HG03139 (cell line): Measurements from ENCODE around the gene AFAP1.

Experiments
- ATAC-seq: cut with Tn5 transposase; IDR thresholded peaks from one replicate; pipeline ENCODE4 v1.9.1; 2021; ENCODE audit not compliant: unreplicated experiment

Gene AFAP1

GRCh38 chr4:7792616-7793015, 147.0 kb downstream of the AFAP1 start:
- ATAC-seq, result no peak

GRCh38 chr4:7790999-7791398, 148.7 kb downstream of the AFAP1 start:
- ATAC-seq, result no peak

GRCh38 chr4:7790023-7790422, 149.6 kb downstream of the AFAP1 start:
- no peak for ATAC-seq

- no peak for ATAC-seq
Observed at GRCh38 chr4:7788694-7789425, 150.8 kb downstream of the AFAP1 start.

GRCh38 chr4:7788193-7788592, 151.5 kb downstream of the AFAP1 start:
- ATAC-seq, result no peak

GRCh38 chr4:7787681-7788141, 151.9 kb downstream of the AFAP1 start:
- no peak for ATAC-seq

- ATAC-seq, result no peak
Observed at GRCh38 chr4:7787067-7787466, 152.6 kb downstream of the AFAP1 start.

GRCh38 chr4:7786517-7786916, 153.1 kb downstream of the AFAP1 start:
- no peak for ATAC-seq

- no peak for ATAC-seq
Observed at GRCh38 chr4:7786040-7786439, 153.6 kb downstream of the AFAP1 start.

GRCh38 chr4:7785017-7785416, 154.6 kb downstream of the AFAP1 start:
- ATAC-seq, result no peak

- ATAC-seq, result no peak
Observed at GRCh38 chr4:7784131-7784870, 155.4 kb downstream of the AFAP1 start.

GRCh38 chr4:7783541-7783940, 156.1 kb downstream of the AFAP1 start:
- ATAC-seq, result no peak

GRCh38 chr4:7782783-7783182, 156.9 kb downstream of the AFAP1 start:
- ATAC-seq, result no peak

- no peak for ATAC-seq
Observed at GRCh38 chr4:7781993-7782392, 157.7 kb downstream of the AFAP1 start.

- ATAC-seq, result no peak
Observed at GRCh38 chr4:7781366-7781765, 158.3 kb downstream of the AFAP1 start.

GRCh38 chr4:7780751-7781348, 158.8 kb downstream of the AFAP1 start:
- no peak for ATAC-seq

GRCh38 chr4:7779432-7779768, 160.3 kb downstream of the AFAP1 start:
- ATAC-seq, result no peak

- no peak for ATAC-seq
Observed at GRCh38 chr4:7778510-7779431, 160.9 kb downstream of the AFAP1 start.

GRCh38 chr4:7777871-7778509, 161.7 kb downstream of the AFAP1 start:
- ATAC-seq, result no peak

- ATAC-seq, result no peak
Observed at GRCh38 chr4:7777017-7777710, 162.5 kb downstream of the AFAP1 start.
